Ammon's horn (tissue), 1 donor: ENCODE results near the gene IGLL5.
A peak's percentile ranks its signal among the peaks of the same experiment; 100 is the strongest.

Experiments used
- DNase-seq: peaks from one replicate; pipeline ENCODE4 v3.0.0-alpha.2; 2016; ENCODE audit warnings: low spot score

The IGLL5 gene

GRCh38 chr22:22863001-22863400 is 24.6 kb upstream of the IGLL5 start:
- DNase-seq: no peak

GRCh38 chr22:22865311-22866072 is 22.1 kb upstream of the IGLL5 start:
- no peak for DNase-seq

- no peak for DNase-seq
Observed at GRCh38 chr22:22866381-22867111, 21.1 kb upstream of the IGLL5 start.

- DNase-seq: no peak
Observed at GRCh38 chr22:22867996-22868715, 19.5 kb upstream of the IGLL5 start.

GRCh38 chr22:22870577-22871404 is 16.8 kb upstream of the IGLL5 start:
- DNase-seq: no peak

GRCh38 chr22:22871536-22872278 is 15.9 kb upstream of the IGLL5 start:
- DNase-seq: no peak

GRCh38 chr22:22872722-22873708 is 14.6 kb upstream of the IGLL5 start:
- DNase-seq: no peak

GRCh38 chr22:22877523-22878210 is 9.9 kb upstream of the IGLL5 start:
- peak; percentile 44 for DNase-seq

GRCh38 chr22:22878211-22878570 is 9.4 kb upstream of the IGLL5 start:
- DNase-seq: no peak

- no peak for DNase-seq
Observed at GRCh38 chr22:22878801-22879674, 8.6 kb upstream of the IGLL5 start.

GRCh38 chr22:22879675-22880155 is 7.9 kb upstream of the IGLL5 start:
- DNase-seq: no peak

GRCh38 chr22:22880645-22881044 is 7.0 kb upstream of the IGLL5 start:
- DNase-seq: no peak

GRCh38 chr22:22881116-22882000 is 6.3 kb upstream of the IGLL5 start:
- DNase-seq: no peak

GRCh38 chr22:22882033-22882717 is 5.4 kb upstream of the IGLL5 start:
- no peak for DNase-seq

GRCh38 chr22:22883090-22883727 is 4.4 kb upstream of the IGLL5 start:
- no peak for DNase-seq
